Right atrium auricular region (tissue), 2 donors: Measurements from ENCODE around the gene NR1I2. TPM values are rescaled to one million over a fixed set of nuclear protein-coding genes. Genes with fewer than 3 reads are reported as not detected.

Source experiments
- total RNA-seq, 2 donors: library from RNA; depleted of rRNA; stranded (reverse); fragments of >200 nt; gene quantifications; one replicate each; pipeline ENCODE4 v1.1.0, GENCODE V29; 2016

Gene NR1I2
- total RNA-seq, 2 donors from 2014 or later = 0.82 TPM; not detected in 1

Other genes with a start within 250 kb of the NR1I2 start
- gene CD80, start 222.5 kb upstream of the NR1I2 start, total RNA-seq = under 1 TPM; 0.20 to 0.67 TPM
- 1 to 10 TPM; 7.5 to 9.7 TPM for gene ADPRH, start 202.6 kb upstream of the NR1I2 start, total RNA-seq
- 10 to 100 TPM in 1 of 2 donors, 1 to 10 TPM in 1; 6.7 to 11.6 TPM for gene PLA1A, start 184.2 kb upstream of the NR1I2 start, total RNA-seq
- gene POPDC2, start 121.5 kb upstream of the NR1I2 start, total RNA-seq = 100 to 1,000 TPM; 679 to 853 TPM
- 10 to 100 TPM; 75.8 to 93.9 TPM for gene COX17, start 104.7 kb upstream of the NR1I2 start, total RNA-seq
- 1 to 10 TPM; 1.5 to 3.1 TPM for gene CFAP91, start 79.1 kb upstream of the NR1I2 start, total RNA-seq